BJ (cell line): ENCODE measurements around the gene RBM8A. TPM values are rescaled to one million over a fixed set of nuclear protein-coding genes. Genes with fewer than 3 reads are reported as not detected.
A peak's percentile ranks its signal among the peaks of the same experiment; 100 is the strongest.

Experiments
- CTCF ChIA-PET: fragments of 350-600 bp; formaldehyde crosslinking; extraction: SDS; loops from one replicate; lab custom pipeline; 2021; ENCODE audit warnings: antibody characterized with exemption, inconsistent platforms; lab: Yijun Ruan, JAX
- POLR2A ChIA-PET: fragments of 300-600 bp; sonication (Branson Sonifier 250); formaldehyde crosslinking; extraction: SDS; loops from one replicate; lab custom pipeline; 2021; ENCODE audit warnings: antibody characterized with exemption; lab: Charles Lee
- DNase-seq: peaks from one replicate; pipeline ENCODE4 v3.0.0-alpha.2; 2011; ENCODE audit warnings: low read depth
- H3K27me3 ChIP-seq: 2 replicates; pipeline ENCODE4 v1.6.0; 2011; ENCODE audit warnings: low read length; ENCODE audit not compliant: control insufficient read depth, insufficient read depth
- H3K36me3 ChIP-seq: 2 replicates; pipeline ENCODE4 v1.5.1; 2011; ENCODE audit warnings: low read length; ENCODE audit not compliant: control insufficient read depth, insufficient read depth
- H3K4me3 ChIP-seq: 2 replicates; pipeline ENCODE4 v1.5.1; 2011; ENCODE audit warnings: low read depth, mild to moderate bottlenecking, control low read depth, low read length
- CTCF ChIP-seq: IDR thresholded peaks from 2 replicates; pipeline ENCODE4 v1.5.1; 2011; ENCODE audit warnings: low read depth, mild to moderate bottlenecking, control low read depth, inconsistent platforms, low read length, moderate library complexity; ENCODE audit not compliant: insufficient read depth
- polyA plus RNA-seq: library from polyadenylated mRNA; depleted of rRNA; stranded (reverse); fragments of >200 nt; gene quantifications from 2 replicates; pipeline ENCODE4 v1.2.3, GENCODE V29; 2011

The RBM8A gene
- polyA plus RNA-seq, 1 experiment, result 71.2 TPM

GRCh38 chr1:145886390-145886789 lies 40.9 kb downstream of the RBM8A start:
- ChIA-PET POLR2A (no interaction called here), CTCF (interaction anchor here (1.2 to 3.8 kb wide), 3 partner anchors 23 to 79 kb away, joined by 3 to 19 read pairs (median 4); partner anchors contain the start of genes ITGA10 and RBM8A)
- no peak for TF ChIP-seq CTCF
- Histone ChIP-seq H3K27me3 (peaks cover 3% of the 10 kb centered on the region; the same call in 1 of the 2 replicates), H3K36me3 (no peaks in the 10 kb centered on the region), H3K4me3 (peak overlapping the region; percentile 64)
- no peak for DNase-seq

GRCh38 chr1:145885738-145886287 lies 41.5 kb downstream of the RBM8A start, which contains the start of gene ANKRD35:
Gene ANKRD35 (minus strand): TSS chr1:145885866. CDS start chr1:145885758, 108 bp downstream.
- H3K36me3 ChIP-seq, result no peaks in the 10 kb centered on the region
- no peak for DNase-seq
- TF ChIP-seq CTCF, result no peak
- CTCF ChIA-PET, result interaction anchor here (1.2 to 3.8 kb wide), 6 partner anchors 24 to 122 kb away, joined by 3 to 19 read pairs (median 4); partner anchors contain the start of genes ITGA10, NUDT17 and RBM8A
- H3K27me3 ChIP-seq, result peaks cover 3% of the 10 kb centered on the region; the same call in 1 of the 2 replicates
- peak within 1 kb of the TSS; percentile 64 for H3K4me3 ChIP-seq
- POLR2A ChIA-PET, result no interaction called here

GRCh38 chr1:145884675-145885074 lies 42.6 kb downstream of the RBM8A start:
- no peak for DNase-seq

GRCh38 chr1:145879775-145880174 lies 47.5 kb downstream of the RBM8A start:
- Histone ChIP-seq H3K27me3 (no peaks in the 10 kb centered on the region), H3K36me3 (no peaks in the 10 kb centered on the region), H3K4me3 (no peak overlapping the region)
- POLR2A ChIA-PET, result interaction anchor here (0.6 kb wide), 1 partner anchor 28 kb away, joined by 3 read pairs; no protein-coding TSS in a partner anchor
- no peak for TF ChIP-seq CTCF
- CTCF ChIA-PET, result interaction anchor here (1.0 to 4.1 kb wide), 4 partner anchors 12 to 35 kb away, joined by 4 to 29 read pairs (median 6); partner anchors contain the start of genes NUDT17 and PIAS3
- DNase-seq, result no peak

More at GRCh38 chr1:145884675-145885074, 42.6 kb downstream of the RBM8A start:
- peaks cover 3% of the 10 kb centered on the region; the same call in 1 of the 2 replicates for H3K27me3 ChIP-seq
- no peak for TF ChIP-seq CTCF
- ChIA-PET POLR2A (no interaction called here), CTCF (interaction anchor here (1.2 to 3.8 kb wide), 4 partner anchors 25 to 123 kb away, joined by 3 to 19 read pairs (median 5); partner anchors contain the start of genes ITGA10 and NUDT17)
- H3K36me3 ChIP-seq, result no peaks in the 10 kb centered on the region
- H3K4me3 ChIP-seq, result no peak overlapping the region

GRCh38 chr1:145878724-145879123 lies 48.6 kb downstream of the RBM8A start:
- POLR2A ChIA-PET, result no interaction called here
- no peak overlapping the region for H3K4me3 ChIP-seq
- no peaks in the 10 kb centered on the region for H3K27me3 ChIP-seq
- H3K36me3 ChIP-seq, result no peaks in the 10 kb centered on the region
- CTCF ChIA-PET, result interaction anchor here (4.1 kb wide), 1 partner anchor 13 kb away, joined by 29 read pairs; no protein-coding TSS in a partner anchor
- DNase-seq, result no peak
- TF ChIP-seq CTCF, result no peak
